Endodermal cell (in vitro differentiated cells): ENCODE data around the gene DGKG. TPM values are rescaled to one million over a fixed set of nuclear protein-coding genes. Genes with fewer than 3 reads are reported as not detected.

Experiments used
- DNase-seq: peaks from one replicate; pipeline ENCODE4 v3.0.0-alpha.2; 2017
- H3K27ac ChIP-seq: 2 replicates; pipeline ENCODE4 v1.5.1; 2013; ENCODE audit warnings: mild to moderate bottlenecking, low read depth, low read length, moderate library complexity
- H3K27me3 ChIP-seq: 2 replicates; pipeline ENCODE4 v1.6.1; 2013; ENCODE audit warnings: mild to moderate bottlenecking, low read length, moderate library complexity; ENCODE audit not compliant: insufficient read depth, control insufficient read depth, poor library complexity, severe bottlenecking
- H3K36me3 ChIP-seq: 2 replicates; pipeline ENCODE4 v1.7.0; 2013; ENCODE audit warnings: mild to moderate bottlenecking, low read length, moderate library complexity; ENCODE audit not compliant: control insufficient read depth, insufficient read depth
- H3K4me1 ChIP-seq: one replicate; pipeline ENCODE4 v1.7.0; 2013; ENCODE audit warnings: low read length; ENCODE audit not compliant: control insufficient read depth, insufficient read depth
- H3K4me3 ChIP-seq: 2 replicates; pipeline ENCODE4 v1.5.1; 2013; ENCODE audit warnings: mild to moderate bottlenecking, low read length, moderate library complexity
- H3K9ac ChIP-seq: 2 replicates; pipeline ENCODE4 v1.6.1; 2013; ENCODE audit warnings: mild to moderate bottlenecking, low read length, moderate library complexity; ENCODE audit not compliant: poor library complexity, severe bottlenecking; ENCODE audit errors: extremely low read depth
- H3K9me3 ChIP-seq: 2 replicates; pipeline ENCODE4 v1.6.1; 2013; ENCODE audit warnings: mild to moderate bottlenecking, low read length, moderate library complexity; ENCODE audit not compliant: control insufficient read depth
- H3K27ac Mint-ChIP-seq: 2 replicates; pipeline ENCODE4 v1.8.0; 2020; ENCODE audit warnings: mixed read lengths
- H3K27me3 Mint-ChIP-seq: 2 replicates; pipeline ENCODE4 v1.8.0; 2021; ENCODE audit warnings: mild to moderate bottlenecking, mixed read lengths; ENCODE audit not compliant: insufficient read depth
- H3K36me3 Mint-ChIP-seq: 2 replicates; pipeline ENCODE4 v1.8.0; 2020; ENCODE audit warnings: low read depth, mixed read lengths
- H3K4me1 Mint-ChIP-seq: 2 replicates; pipeline ENCODE4 v1.8.0; 2020; ENCODE audit warnings: mixed read lengths
- H3K4me3 Mint-ChIP-seq: 2 replicates; pipeline ENCODE4 v1.8.0; 2020; ENCODE audit warnings: mild to moderate bottlenecking, moderate library complexity, mixed read lengths
- H3K9me3 Mint-ChIP-seq: 2 replicates; pipeline ENCODE4 v1.8.0; 2020; ENCODE audit warnings: mild to moderate bottlenecking, mixed read lengths
- CTCF ChIP-seq: fragments of 200-600 bp; sonication (generic); conservative IDR thresholded peaks from 2 replicates; pipeline ENCODE4 v1.5.0; 2021; ENCODE audit warnings: antibody characterized with exemption, mild to moderate bottlenecking
- WGBS, 2 experiments: methylation state at CpG; one replicate each; pipeline versions ENCODE4 v1.1.5 to v1.1.7; 2013; ENCODE audit warnings: missing lambda C conversion rate in 2 of 2, mixed read lengths in 1 of 2; ENCODE audit not compliant: insufficient coverage in 1 of 2, insufficient read length in 1 of 2; 5-methylcytosine and 5-hydroxymethylcytosine counted together
- total RNA-seq, 2 donors: library from RNA; stranded (reverse); fragmentation: NEBNext Ultra II Directional in 1 of 2; extraction: Animal tissue kit (Norgen Biotek cat#: 25700) in 1 of 2; gene quantifications; 2 replicates in 1 of 2; 3 replicates in 1 of 2; pipeline ENCODE4 v1.2.1, GENCODE V29; 2021

Gene DGKG
- total RNA-seq, 2 donors from 2014 or later, result 0.86 to 1.8 TPM

- H3K27ac ChIP-seq, result no peak overlapping the region
- no peak overlapping the region for H3K4me3 ChIP-seq
- Mint-ChIP-seq H3K4me1 (peaks cover 22% of the 10 kb centered on the region), H3K9me3 (no peaks in the 10 kb centered on the region), H3K27me3 (no peaks in the 10 kb centered on the region), H3K27ac (no peak overlapping the region), H3K36me3 (no peaks in the 10 kb centered on the region), H3K4me3 (no peak overlapping the region)
- DNase-seq, result peak; percentile 55
- WGBS, 2 experiments, result 82 to 91% methylated on average over 6 to 8 of the region's 8 CpGs
- no peaks in the 10 kb centered on the region for H3K27me3 ChIP-seq
- no peak overlapping the region for H3K9ac ChIP-seq
- H3K9me3 ChIP-seq, result no peaks in the 10 kb centered on the region
- peak; percentile 63 for TF ChIP-seq CTCF
- no peaks in the 10 kb centered on the region for H3K36me3 ChIP-seq
- H3K4me1 ChIP-seq, result peaks cover 8% of the 10 kb centered on the region
Observed at GRCh38 chr3:186208296-186208989, 153.6 kb downstream of the DGKG start.

GRCh38 chr3:186207515-186207914, 154.5 kb downstream of the DGKG start:
- no peaks in the 10 kb centered on the region for H3K36me3 ChIP-seq
- no peaks in the 10 kb centered on the region for H3K36me3 Mint-ChIP-seq
- DNase-seq, result no peak
- peaks cover 22% of the 10 kb centered on the region for H3K4me1 Mint-ChIP-seq
- H3K4me3 Mint-ChIP-seq, result no peak overlapping the region
- H3K9ac ChIP-seq, result no peak overlapping the region
- no peaks in the 10 kb centered on the region for H3K27me3 ChIP-seq
- H3K27me3 Mint-ChIP-seq, result peaks cover under 1% of the 10 kb centered on the region
- peaks cover 8% of the 10 kb centered on the region for H3K4me1 ChIP-seq
- no peak overlapping the region for H3K4me3 ChIP-seq
- no peak overlapping the region for H3K27ac ChIP-seq
- TF ChIP-seq CTCF, result no peak
- H3K9me3 Mint-ChIP-seq, result no peaks in the 10 kb centered on the region
- no peak overlapping the region for H3K27ac Mint-ChIP-seq
- H3K9me3 ChIP-seq, result no peaks in the 10 kb centered on the region
- WGBS, 2 experiments, result 91 to 95% methylated on average over 3 of the region's 3 CpGs

- 93 to 100% methylated on average over 3 to 4 of the region's 4 CpGs for WGBS, 2 experiments
- no peak overlapping the region for H3K27ac Mint-ChIP-seq
Observed at GRCh38 chr3:186200726-186201125, 161.3 kb downstream of the DGKG start.

More at GRCh38 chr3:186200726-186201125, 161.3 kb downstream of the DGKG start:
- no peaks in the 10 kb centered on the region for H3K9me3 ChIP-seq
- Mint-ChIP-seq H3K4me3 (no peak overlapping the region), H3K4me1 (no peaks in the 10 kb centered on the region), H3K9me3 (no peaks in the 10 kb centered on the region), H3K36me3 (no peaks in the 10 kb centered on the region), H3K27me3 (peaks cover 12% of the 10 kb centered on the region)
- no peak overlapping the region for H3K4me3 ChIP-seq
- no peak overlapping the region for H3K27ac ChIP-seq
- no peak for DNase-seq
- TF ChIP-seq CTCF, result no peak
- H3K9ac ChIP-seq, result no peak overlapping the region
- peaks cover 28% of the 10 kb centered on the region for H3K27me3 ChIP-seq
- no peaks in the 10 kb centered on the region for H3K36me3 ChIP-seq
- no peaks in the 10 kb centered on the region for H3K4me1 ChIP-seq
